DOHH2 (cell line): ENCODE measurements around the gene LIPA.
A peak's percentile ranks its signal among the peaks of the same experiment; 100 is the strongest.

ENCODE experiments used
- CTCF ChIP-seq: fragments of 200-600 bp; sonication (generic); IDR thresholded peaks from one replicate; pipeline ENCODE4 v1.5.1; 2014; ENCODE audit warnings: antibody characterized with exemption, mild to moderate bottlenecking, low read depth, low read length; ENCODE audit not compliant: poor library complexity, severe bottlenecking
- EZH2phosphoT487 ChIP-seq: fragments of 200-600 bp; sonication (generic); IDR thresholded peaks from 2 replicates; pipeline ENCODE4 v1.6.1; 2017; ENCODE audit warnings: borderline replicate concordance, mild to moderate bottlenecking, antibody characterized with exemption, low read length, moderate library complexity, mixed read lengths

- TF ChIP-seq CTCF (no peak), EZH2phosphoT487 (peak; percentile 21; the same call in 1 of the 2 replicates)
Measured at GRCh38 chr10:89207801-89208551, 43.6 kb downstream of the LIPA start.
